Skeletal muscle tissue (tissue), 4 donors: ENCODE data around the gene RPS2. TPM values are rescaled to one million over a fixed set of nuclear protein-coding genes. Genes with fewer than 3 reads are reported as not detected.
"Not testable (repeated sequence)": the region's sequence is repeated elsewhere in the genome, so short reads cannot be mapped to it uniquely, and the experiment has no call there.

Experiments
- H3K27ac ChIP-seq: one replicate; pipeline ENCODE4 v1.7.0; 2013; ENCODE audit warnings: mild to moderate bottlenecking, low read depth, low read length, inconsistent platforms
- H3K27me3 ChIP-seq, 3 donors: one replicate each; pipeline ENCODE4 v1.7.0; 2013; ENCODE audit warnings: low read length in 3 of 3; ENCODE audit not compliant: control insufficient read depth in 3 of 3, insufficient read depth in 3 of 3
- H3K36me3 ChIP-seq, 3 donors: one replicate each; pipeline ENCODE4 v1.7.0; 2013; ENCODE audit warnings: low read length in 3 of 3; ENCODE audit not compliant: control insufficient read depth in 3 of 3, insufficient read depth in 3 of 3
- H3K4me1 ChIP-seq, 3 donors: one replicate each; pipeline ENCODE4 v1.7.0; 2013; ENCODE audit warnings: low read length in 3 of 3, mild to moderate bottlenecking in 3 of 3; ENCODE audit not compliant: control insufficient read depth in 3 of 3, insufficient read depth in 3 of 3
- H3K4me3 ChIP-seq, 3 donors: one replicate each; pipeline ENCODE4 v1.7.0; 2013; ENCODE audit warnings: low read length in 3 of 3
- H3K9ac ChIP-seq, 3 donors: one replicate each; pipeline ENCODE4 v1.7.0; 2013; ENCODE audit warnings: low read length in 3 of 3, mild to moderate bottlenecking in 3 of 3, moderate library complexity in 2 of 3, low read depth in 1 of 3
- H3K9me3 ChIP-seq, 3 donors: one replicate each; pipeline ENCODE4 v1.7.0; 2013; ENCODE audit warnings: low read length in 3 of 3; ENCODE audit not compliant: control insufficient read depth in 3 of 3
- total RNA-seq: library from RNA; depleted of rRNA; stranded (reverse); fragments of >200 nt; gene quantifications from one replicate; pipeline ENCODE4 v1.2.3, GENCODE V29; 2014
- donor health status: Osteomylitis.

RPS2 gene
- total RNA-seq, 1 donor from 2014 or later: 3,178 TPM

DNA sequence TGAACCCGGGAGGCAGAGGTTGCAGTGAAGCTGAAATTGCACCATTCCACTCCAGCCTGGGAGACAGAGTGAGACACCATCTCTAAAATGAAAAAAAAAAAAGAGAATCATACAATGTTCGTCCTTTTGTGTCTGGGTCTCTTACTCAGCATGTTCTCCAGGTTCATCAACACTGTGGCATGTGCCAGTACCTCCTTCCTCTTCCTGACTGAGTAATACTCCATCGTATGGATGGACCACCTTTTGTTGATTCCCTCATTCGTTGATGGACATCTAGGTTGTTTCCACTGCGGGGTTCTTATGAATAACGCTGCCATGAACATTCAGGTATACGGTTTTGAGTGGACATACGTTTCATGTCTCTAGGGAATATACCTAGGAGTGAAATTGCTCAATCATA is 42.3 kb downstream of the RPS2 start:
- H3K4me1 ChIP-seq: peaks cover 0 to 3% (median 2%) of the 10 kb centered on the region in 3 donors
- peaks cover 59 to 72% (median 66%) of the 10 kb centered on the region in 3 donors for H3K27me3 ChIP-seq
- H3K27ac ChIP-seq: no peak overlapping the region
- no peak overlapping the region for H3K9ac ChIP-seq
- no peaks in the 10 kb centered on the region for H3K36me3 ChIP-seq
- no peaks in the 10 kb centered on the region for H3K9me3 ChIP-seq
- H3K4me3 ChIP-seq: no peak overlapping the region

DNA sequence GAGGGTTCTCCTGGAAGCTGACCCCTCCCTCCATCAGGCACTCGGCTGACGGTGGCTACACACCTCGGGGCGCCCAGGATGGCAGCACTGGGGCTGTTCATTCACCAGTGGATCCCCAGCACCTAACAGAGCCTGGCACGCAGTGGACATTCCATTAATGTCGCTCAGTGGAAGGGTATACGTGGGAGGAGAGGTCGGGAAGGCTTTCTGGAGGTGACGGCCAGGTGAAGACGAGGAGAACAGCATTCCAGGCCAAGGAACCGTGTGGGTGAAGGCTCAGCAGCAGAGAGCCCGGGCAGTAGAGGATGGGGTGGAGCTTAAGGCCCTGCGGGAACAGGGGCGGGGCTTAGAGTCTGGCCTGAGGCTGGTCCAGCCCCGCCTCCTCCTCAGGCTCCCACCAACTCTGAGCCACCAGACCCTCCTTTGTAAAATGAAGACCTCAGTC is 43.9 kb downstream of the RPS2 start:
- H3K4me1 ChIP-seq: peaks cover 0 to 3% (median 2%) of the 10 kb centered on the region in 3 donors
- no peak overlapping the region for H3K4me3 ChIP-seq

DNA sequence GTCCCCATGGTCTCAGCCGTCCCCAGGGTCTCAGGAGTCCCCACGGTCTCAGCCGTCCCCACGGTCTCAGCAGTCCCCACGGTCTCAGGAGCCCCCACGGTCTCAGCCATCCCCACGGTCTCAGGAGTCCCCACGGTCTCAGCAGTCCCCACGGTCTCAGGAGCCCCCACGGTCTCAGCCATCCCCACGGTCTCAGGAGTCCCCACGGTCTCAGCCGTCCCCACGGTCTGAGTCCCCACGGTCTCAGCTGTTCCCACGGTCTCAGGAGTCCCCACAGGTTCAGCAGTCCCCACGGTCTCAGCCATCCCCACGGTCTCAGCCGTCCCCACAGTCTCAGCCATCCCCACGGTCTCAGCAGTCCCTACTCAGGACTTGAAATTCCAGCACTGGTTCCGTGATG is 44.5 kb downstream of the RPS2 start:
- H3K4me3 ChIP-seq, H3K9ac ChIP-seq, H3K36me3 ChIP-seq, H3K27ac ChIP-seq, H3K9me3 ChIP-seq, H3K4me1 ChIP-seq: not testable (repeated sequence)
- peaks cover 77 to 83% (median 81%) of the 10 kb centered on the region in 3 donors for H3K27me3 ChIP-seq

More for the DNA sequence above, 43.9 kb downstream of the RPS2 start:
- Histone ChIP-seq H3K27ac (no peak overlapping the region), H3K9ac (no peak overlapping the region), H3K27me3 (peaks cover 73 to 84% (median 81%) of the 10 kb centered on the region in 3 donors), H3K36me3 (no peaks in the 10 kb centered on the region), H3K9me3 (no peaks in the 10 kb centered on the region)

GRCh38 chr16:1919327-1919998 is 45.2 kb downstream of the RPS2 start:
- peaks cover 84 to 85% (median 84%) of the 10 kb centered on the region in 3 donors for H3K27me3 ChIP-seq
- no peak overlapping the region for H3K4me3 ChIP-seq
- H3K36me3 ChIP-seq: no peaks in the 10 kb centered on the region
- H3K9ac ChIP-seq: no peak overlapping the region
- H3K4me1 ChIP-seq: peaks cover 0 to 3% (median 2%) of the 10 kb centered on the region in 3 donors
- H3K9me3 ChIP-seq: no peaks in the 10 kb centered on the region
- no peak overlapping the region for H3K27ac ChIP-seq

DNA sequence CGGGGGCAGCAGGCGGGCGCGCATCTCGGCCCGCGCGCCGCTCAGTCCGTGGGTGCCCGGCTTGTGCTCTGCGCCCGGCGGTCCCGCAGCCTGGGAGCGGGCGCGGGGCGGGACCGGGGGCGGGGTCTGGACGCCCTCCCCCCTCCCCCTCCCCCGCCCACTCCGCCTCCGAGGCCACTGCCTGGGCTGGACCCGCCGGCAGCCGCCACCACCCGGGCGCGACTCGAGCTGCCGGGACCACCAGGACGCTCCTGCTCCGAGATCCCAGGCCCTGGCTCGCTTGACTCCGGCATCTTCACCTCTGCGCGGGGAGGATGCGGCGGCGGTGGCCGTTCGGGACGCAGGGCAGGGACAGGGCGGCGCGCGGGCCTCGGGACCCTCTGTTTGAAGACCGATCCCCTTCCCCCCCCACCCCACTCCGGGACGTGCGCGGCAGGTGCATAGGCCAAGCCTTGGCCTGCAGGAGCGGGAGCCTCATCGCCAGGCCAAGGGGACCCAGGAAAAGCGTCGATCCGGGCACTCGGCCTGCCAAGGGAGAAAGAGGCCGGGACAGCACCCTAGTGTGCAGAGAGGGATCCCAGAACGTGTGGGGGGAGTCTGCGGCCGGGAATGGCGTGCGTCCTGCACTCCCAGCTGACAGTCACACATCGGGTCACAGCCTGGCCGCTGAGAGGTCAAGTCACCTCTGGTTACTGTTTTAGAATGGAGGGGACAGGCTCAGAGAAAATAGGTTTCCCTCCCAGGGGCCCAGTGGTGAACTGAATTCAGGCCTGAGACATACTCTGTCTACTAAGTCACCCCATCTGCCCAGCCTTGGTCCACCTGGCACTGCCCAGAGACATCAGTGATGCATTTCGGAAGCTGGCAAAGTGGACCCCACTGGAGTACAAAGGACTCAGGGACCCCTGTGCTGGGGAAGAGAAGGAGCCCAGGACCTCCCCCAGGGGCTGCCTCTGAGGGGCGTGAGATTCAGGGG is 46.0 kb downstream of the RPS2 start, which contains the start of gene HS3ST6:
TSS of gene HS3ST6 (minus strand) at position 65 of the 976 bp plus-strand sequence. CDS start 92 bp downstream, outside the sequence.
- Histone ChIP-seq H3K9me3 (no peaks in the 10 kb centered on the region), H3K4me1 (peaks cover 0 to 2% (median 1%) of the 10 kb centered on the region in 3 donors)

GRCh38 chr16:1917665-1918350 is 46.8 kb downstream of the RPS2 start:
- Histone ChIP-seq H3K36me3 (no peaks in the 10 kb centered on the region), H3K27me3 (peaks cover 79 to 86% (median 83%) of the 10 kb centered on the region in 3 donors), H3K9ac (no peak overlapping the region), H3K27ac (no peak overlapping the region), H3K4me1 (peaks cover 0 to 2% (median 0%) of the 10 kb centered on the region in 3 donors), H3K9me3 (no peaks in the 10 kb centered on the region), H3K4me3 (no peak overlapping the region)

More for the DNA sequence above, 46.0 kb downstream of the RPS2 start, which contains the start of gene HS3ST6:
- no peak within 1 kb of the TSS for H3K4me3 ChIP-seq
- H3K27me3 ChIP-seq: peaks cover 83 to 87% (median 86%) of the 10 kb centered on the region in 3 donors
- H3K36me3 ChIP-seq: no peaks in the 10 kb centered on the region
- H3K27ac ChIP-seq: no peak within 1 kb of the TSS
- no peak within 1 kb of the TSS for H3K9ac ChIP-seq

GRCh38 chr16:1917056-1917664 is 47.5 kb downstream of the RPS2 start:
- Histone ChIP-seq H3K4me3 (no peak overlapping the region), H3K9me3 (no peaks in the 10 kb centered on the region), H3K4me1 (peaks cover 0 to 2% (median 0%) of the 10 kb centered on the region in 3 donors), H3K9ac (no peak overlapping the region), H3K27me3 (peaks cover 73 to 80% (median 77%) of the 10 kb centered on the region in 3 donors), H3K36me3 (no peaks in the 10 kb centered on the region), H3K27ac (no peak overlapping the region)

GRCh38 chr16:1916640-1916990 is 48.0 kb downstream of the RPS2 start:
- peaks cover 0 to 2% (median 0%) of the 10 kb centered on the region in 3 donors for H3K4me1 ChIP-seq
- H3K27ac ChIP-seq: no peak overlapping the region
- H3K36me3 ChIP-seq: no peaks in the 10 kb centered on the region
- H3K4me3 ChIP-seq: no peak overlapping the region
- H3K27me3 ChIP-seq: peaks cover 70 to 77% (median 75%) of the 10 kb centered on the region in 3 donors
- no peak overlapping the region for H3K9ac ChIP-seq
- no peaks in the 10 kb centered on the region for H3K9me3 ChIP-seq
